ENCODE measurements around the gene MAPK8IP3.
A peak's percentile ranks its signal among the peaks of the same experiment; 100 is the strongest.

The MAPK8IP3 gene

DNA sequence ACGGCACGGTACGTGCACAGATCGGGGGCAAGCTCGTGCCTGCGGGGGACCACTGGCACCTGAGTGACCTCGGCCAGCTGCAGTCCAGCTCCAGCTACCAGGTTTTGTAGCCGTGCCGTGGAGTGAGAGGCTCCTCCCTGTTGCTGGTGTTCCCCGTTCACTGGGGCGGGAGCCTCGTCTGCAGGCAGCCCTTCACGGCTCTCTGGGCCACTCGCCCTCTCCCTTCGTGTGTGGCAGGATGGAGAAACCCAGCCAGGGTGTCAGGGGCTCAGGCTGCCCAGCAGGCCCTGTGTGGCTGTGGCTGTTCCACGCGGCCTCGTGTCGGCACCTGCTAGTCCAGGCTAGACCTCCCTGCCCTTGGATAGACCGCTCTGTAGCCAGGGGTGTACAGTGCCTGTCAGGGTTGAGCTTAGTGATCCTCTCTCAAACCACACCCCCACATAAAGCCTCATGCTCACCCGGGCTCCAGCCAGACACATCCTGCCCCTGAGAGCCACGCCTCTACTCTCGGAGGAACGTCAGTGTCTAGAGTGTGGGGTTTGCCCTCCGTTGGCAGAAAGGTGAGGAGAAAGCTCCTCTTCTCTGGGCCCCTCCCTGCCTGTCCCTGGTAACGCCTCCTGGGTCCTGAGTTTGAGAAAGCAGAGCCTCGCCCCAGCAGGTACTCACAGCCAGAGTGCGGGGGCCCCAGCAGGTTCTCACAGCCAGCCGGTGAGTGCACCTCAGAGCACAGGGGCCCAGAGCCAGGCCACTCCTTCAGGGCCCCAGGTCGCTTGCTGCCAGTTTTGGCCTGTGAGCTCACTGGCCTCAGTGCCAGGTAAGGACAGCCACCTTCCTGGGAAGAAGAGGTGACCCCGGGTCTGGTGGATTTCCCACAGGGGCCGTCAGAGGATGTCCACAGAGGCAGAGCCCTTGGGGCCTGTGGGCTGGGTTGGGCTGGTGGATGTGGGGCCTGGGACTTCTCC is 37.7 kb downstream of the MAPK8IP3 start:
- DNase-seq (ENCODE audit: extremely low read depth, low read depth), result no peak
- TF ChIP-seq, protein P1, sequence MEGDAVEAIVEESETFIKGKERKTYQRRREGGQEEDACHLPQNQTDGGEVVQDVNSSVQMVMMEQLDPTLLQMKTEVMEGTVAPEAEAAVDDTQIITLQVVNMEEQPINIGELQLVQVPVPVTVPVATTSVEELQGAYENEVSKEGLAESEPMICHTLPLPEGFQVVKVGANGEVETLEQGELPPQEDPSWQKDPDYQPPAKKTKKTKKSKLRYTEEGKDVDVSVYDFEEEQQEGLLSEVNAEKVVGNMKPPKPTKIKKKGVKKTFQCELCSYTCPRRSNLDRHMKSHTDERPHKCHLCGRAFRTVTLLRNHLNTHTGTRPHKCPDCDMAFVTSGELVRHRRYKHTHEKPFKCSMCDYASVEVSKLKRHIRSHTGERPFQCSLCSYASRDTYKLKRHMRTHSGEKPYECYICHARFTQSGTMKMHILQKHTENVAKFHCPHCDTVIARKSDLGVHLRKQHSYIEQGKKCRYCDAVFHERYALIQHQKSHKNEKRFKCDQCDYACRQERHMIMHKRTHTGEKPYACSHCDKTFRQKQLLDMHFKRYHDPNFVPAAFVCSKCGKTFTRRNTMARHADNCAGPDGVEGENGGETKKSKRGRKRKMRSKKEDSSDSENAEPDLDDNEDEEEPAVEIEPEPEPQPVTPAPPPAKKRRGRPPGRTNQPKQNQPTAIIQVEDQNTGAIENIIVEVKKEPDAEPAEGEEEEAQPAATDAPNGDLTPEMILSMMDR (IDR thresholded peaks at IDR 0.05; ENCODE audit: low read depth, low read length), result no peak

DNA sequence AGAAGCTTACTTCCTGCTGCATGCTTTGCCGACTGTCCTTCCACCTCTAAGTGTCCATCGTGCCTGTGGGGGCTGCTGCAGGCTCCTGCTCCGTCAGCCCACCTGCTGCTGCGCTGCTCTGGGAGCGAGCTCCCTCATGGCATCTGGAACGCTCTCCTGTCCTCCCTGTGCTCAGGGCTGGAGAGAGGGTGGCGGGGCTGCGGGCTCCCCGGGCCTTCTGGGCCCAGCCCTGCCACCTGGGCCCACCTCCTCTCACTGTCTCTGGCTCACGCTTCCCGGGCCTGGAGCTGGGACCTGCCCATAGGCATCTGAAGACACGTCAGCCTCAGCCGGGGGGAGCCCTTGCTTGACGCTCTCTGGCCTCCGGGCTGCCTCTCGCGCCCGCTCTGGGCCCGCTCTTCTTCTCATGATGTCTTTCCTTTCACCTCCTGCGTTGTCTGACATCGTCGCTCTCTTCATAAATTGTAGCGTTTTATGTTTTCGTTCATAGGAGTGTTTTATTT is 38.4 kb downstream of the MAPK8IP3 start:
- TF ChIP-seq, protein P1 (IDR thresholded peaks at IDR 0.05; ENCODE audit: low read depth, low read length), result no peak
- no peak for DNase-seq (ENCODE audit: extremely low read depth, low read depth)

DNA sequence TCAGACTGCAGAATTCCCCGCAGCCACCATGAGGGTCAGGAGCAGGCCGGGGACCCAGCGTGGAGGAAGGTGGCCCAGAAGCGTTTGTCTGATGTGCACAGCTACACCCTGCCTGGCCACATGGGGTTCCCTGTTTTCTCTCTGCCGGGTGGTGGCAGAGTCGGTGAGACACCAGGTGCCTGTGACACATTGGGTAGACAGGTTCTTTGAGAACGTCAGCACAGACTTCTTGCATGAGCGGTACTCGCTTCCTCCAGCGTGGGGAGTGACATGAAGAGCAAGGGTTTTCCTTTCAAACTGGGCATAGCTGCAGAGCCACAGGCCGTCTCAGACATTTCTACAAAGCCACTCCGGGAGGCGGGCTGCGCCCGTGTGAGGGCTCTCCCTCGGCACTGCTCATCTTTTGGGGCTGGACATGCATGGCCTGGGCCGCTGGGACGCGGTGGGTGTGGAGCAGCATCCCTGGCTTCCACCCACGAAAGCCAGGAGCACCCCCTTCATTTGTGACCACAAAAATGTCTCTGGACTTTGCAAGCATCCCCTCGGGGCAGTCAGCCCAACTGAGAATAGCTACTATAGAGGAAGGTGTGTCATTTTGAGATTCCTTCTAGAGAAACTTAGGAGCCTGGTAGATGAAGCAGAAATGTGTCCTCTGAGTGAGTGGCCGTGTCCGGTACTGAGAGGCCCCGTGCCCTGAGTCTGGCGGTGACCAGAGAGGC is 39.3 kb downstream of the MAPK8IP3 start:
- peak; percentile 36 for DNase-seq (ENCODE audit: extremely low read depth, low read depth)
- TF ChIP-seq, protein P1 (IDR thresholded peaks at IDR 0.05; ENCODE audit: low read depth, low read length), result no peak

DNA sequence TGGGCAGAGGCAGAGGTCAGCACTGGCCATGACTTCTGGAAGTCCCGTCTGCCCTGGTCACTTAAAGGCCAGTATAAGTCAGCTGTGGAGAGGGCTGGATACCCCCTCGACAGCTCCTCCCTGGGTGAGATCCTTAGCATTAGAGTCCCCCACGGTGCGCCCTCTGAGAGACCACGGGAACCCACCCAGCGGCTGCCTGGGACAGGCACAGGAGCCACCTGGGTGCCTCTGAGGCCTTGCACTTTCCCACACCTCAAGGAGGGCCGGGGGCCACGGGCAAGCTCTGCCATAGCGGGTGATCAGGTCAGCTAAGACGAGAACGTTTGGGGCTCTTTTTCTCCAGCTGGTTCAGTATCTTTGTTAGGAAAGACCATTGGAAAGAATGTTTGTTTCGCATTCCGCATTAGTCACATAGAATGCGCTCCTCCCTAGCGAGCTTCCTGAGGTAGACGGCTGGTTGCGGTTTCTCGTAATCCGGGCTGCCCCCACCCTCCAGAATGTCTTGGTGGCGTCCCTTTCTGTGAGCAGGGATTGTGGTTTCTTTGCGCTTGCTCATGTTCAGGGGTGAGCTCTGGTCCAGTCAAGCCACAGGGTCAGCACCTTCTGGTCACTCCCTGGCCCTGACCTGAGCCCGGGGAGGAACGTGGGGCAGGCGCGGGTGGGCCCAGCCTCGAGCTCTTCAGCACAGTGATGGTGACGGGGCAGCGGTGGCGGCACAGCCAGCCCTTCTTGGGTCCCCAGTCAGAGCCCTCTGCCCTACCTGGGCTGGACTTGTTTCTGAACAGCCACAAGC is 40.1 kb downstream of the MAPK8IP3 start:
- TF ChIP-seq, protein P1 (IDR thresholded peaks at IDR 0.05; ENCODE audit: low read depth, low read length), result no peak
- DNase-seq (ENCODE audit: extremely low read depth, low read depth), result no peak

DNA sequence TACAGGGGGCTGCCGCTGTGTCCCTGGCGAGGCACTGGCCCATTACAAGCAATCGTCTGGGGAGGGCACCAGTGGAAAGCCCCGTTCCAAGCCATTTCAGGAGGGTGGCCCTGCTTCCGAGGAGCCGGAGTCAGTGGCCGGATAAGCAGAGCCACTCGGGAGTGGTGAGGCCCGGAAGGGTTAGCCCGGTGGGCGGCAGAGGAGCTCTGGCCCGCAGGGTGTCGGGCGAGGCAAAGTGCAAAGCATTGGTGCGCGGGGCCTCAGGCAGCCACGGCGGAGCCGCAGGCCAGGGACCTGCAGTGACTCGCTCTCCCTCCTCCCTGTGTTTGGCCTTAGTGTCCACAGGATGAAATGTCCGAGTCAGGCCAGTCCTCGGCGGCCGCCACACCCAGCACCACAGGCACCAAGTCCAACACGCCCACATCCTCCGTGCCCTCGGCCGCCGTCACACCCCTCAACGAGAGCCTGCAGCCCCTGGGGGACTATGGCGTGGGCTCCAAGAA is 40.7 kb downstream of the MAPK8IP3 start:
- TF ChIP-seq, protein P1 (IDR thresholded peaks at IDR 0.05; ENCODE audit: low read depth, low read length), result no peak
- DNase-seq (ENCODE audit: extremely low read depth, low read depth), result no peak

DNA sequence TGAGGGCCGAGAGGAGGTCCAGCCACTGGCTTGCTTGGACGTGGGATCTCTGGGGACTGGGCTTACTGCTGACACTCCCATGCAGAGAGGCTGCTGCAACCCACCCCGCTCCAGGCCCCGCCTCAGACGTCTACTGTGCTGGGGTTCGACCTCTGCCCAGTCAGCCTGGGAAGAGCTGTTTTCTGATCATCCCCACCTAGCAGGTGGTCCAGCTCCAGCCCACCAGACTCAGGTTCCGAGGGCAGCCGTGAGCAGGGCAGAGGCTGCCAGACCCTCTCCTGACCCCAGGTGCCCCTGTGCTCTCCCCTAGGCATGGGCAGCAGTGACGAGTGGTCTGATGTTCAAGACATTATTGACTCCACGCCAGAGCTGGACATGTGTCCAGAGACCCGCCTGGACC is 41.9 kb downstream of the MAPK8IP3 start:
- no peak for DNase-seq (ENCODE audit: extremely low read depth, low read depth)
- TF ChIP-seq, protein P1 (IDR thresholded peaks at IDR 0.05; ENCODE audit: low read depth, low read length), result no peak

All from AG09319 (cell line).